ENCODE measurements around the gene OTOS.

Gene OTOS

DNA sequence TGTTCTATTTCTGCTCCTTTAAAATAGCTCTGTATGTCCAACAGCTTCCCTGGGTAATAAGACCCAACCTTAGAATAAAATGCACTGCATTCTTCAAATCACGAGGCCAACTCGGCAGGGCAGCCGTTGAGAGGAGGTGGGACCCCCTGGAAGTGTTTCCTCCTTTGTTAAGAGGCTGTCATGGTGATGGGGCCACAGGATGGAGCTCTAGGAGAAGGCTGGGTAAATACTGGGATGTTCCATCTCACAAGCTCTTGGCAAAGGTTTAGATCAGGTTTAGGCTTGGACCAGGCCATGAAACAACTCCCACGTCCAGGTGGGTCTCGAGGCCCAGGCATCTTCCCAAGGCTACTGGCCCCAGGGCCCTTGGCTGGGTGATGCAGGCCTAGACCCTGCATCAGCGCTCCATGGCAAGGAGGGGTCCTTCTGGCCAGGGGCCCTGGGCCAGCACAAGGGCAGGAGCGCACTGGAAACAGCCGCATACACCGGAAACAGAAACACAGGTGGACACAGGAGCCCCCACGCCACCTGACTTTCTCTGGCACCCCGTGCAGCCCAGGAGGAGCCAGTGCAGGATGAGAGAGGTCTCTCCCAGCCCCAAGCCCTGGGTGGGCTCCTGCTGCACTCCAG is 38.8 kb upstream of the OTOS start:
- Histone ChIP-seq H3K4me3 (ENCODE audit: low read length) (no peak overlapping the region), H3K9me3 (replicated peaks; ENCODE audit: low read length) (no peaks in the 10 kb centered on the region), H3K4me1 (ENCODE audit: control insufficient read depth, insufficient read depth, low read length) (no peaks in the 10 kb centered on the region), H3K4me2 (ENCODE audit: low read length) (no peak overlapping the region), H3K36me3 (ENCODE audit: insufficient read depth, low read length) (no peaks in the 10 kb centered on the region), H3K9ac (ENCODE audit: low read depth, low read length) (no peak overlapping the region), H3K27me3 (ENCODE audit: control insufficient read depth, insufficient read depth, low read length) (peaks cover 90% of the 10 kb centered on the region)

DNA sequence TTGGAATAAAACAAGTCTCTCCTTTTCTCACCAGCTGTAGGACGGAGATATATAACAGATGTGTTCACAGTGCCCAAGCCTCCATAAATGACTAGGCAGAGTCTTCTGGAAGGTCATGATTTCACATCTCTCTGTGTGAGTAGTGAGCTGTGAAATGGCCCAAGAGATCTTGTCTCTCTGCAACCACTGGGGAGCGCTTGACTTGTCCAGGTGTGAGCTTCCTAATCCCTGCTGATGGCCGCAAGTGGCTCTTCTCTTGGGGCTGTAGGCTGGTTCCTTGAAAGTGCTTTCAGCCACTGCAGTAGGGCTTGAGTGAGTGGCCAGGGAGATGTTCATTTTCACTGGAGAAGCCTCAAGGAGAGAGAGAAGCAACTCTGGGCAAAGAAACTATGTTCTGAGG is 38.1 kb upstream of the OTOS start:
- no peak overlapping the region for H3K4me2 ChIP-seq (ENCODE audit: low read length)
- H3K9ac ChIP-seq (ENCODE audit: low read depth, low read length), result no peak overlapping the region
- H3K27me3 ChIP-seq (ENCODE audit: control insufficient read depth, insufficient read depth, low read length), result peaks cover 95% of the 10 kb centered on the region
- H3K4me3 ChIP-seq (ENCODE audit: low read length), result no peak overlapping the region
- no peaks in the 10 kb centered on the region for H3K36me3 ChIP-seq (ENCODE audit: insufficient read depth, low read length)
- H3K4me1 ChIP-seq (ENCODE audit: control insufficient read depth, insufficient read depth, low read length), result no peaks in the 10 kb centered on the region
- no peaks in the 10 kb centered on the region for H3K9me3 ChIP-seq (replicated peaks; ENCODE audit: low read length)

DNA sequence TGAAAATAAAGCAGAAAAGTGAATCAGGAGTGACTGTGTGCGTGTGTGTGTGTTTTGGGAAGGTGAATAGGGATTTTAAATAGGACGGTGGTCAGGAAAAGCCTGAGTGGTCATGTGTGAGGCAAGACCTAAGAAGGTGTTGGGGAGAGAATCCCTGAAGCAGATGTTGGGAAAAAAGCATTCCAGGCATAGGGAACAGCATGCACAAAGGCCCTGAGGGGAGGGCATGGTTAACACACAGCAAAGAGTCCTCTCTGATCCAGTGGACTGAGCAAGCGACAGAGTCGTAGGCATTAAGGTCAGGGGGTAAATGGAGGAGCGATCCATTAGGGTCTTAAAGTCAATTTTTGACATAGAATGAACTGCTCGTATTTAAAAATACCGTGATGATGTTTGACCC is 34.0 kb upstream of the OTOS start:
- H3K4me1 ChIP-seq (ENCODE audit: control insufficient read depth, insufficient read depth, low read length), result no peaks in the 10 kb centered on the region
- no peak overlapping the region for H3K4me3 ChIP-seq (ENCODE audit: low read length)
- peaks cover 78% of the 10 kb centered on the region for H3K27me3 ChIP-seq (ENCODE audit: control insufficient read depth, insufficient read depth, low read length)
- no peaks in the 10 kb centered on the region for H3K9me3 ChIP-seq (replicated peaks; ENCODE audit: low read length)
- H3K4me2 ChIP-seq (ENCODE audit: low read length), result no peak overlapping the region
- no peaks in the 10 kb centered on the region for H3K36me3 ChIP-seq (ENCODE audit: insufficient read depth, low read length)
- H3K9ac ChIP-seq (ENCODE audit: low read depth, low read length), result no peak overlapping the region

DNA sequence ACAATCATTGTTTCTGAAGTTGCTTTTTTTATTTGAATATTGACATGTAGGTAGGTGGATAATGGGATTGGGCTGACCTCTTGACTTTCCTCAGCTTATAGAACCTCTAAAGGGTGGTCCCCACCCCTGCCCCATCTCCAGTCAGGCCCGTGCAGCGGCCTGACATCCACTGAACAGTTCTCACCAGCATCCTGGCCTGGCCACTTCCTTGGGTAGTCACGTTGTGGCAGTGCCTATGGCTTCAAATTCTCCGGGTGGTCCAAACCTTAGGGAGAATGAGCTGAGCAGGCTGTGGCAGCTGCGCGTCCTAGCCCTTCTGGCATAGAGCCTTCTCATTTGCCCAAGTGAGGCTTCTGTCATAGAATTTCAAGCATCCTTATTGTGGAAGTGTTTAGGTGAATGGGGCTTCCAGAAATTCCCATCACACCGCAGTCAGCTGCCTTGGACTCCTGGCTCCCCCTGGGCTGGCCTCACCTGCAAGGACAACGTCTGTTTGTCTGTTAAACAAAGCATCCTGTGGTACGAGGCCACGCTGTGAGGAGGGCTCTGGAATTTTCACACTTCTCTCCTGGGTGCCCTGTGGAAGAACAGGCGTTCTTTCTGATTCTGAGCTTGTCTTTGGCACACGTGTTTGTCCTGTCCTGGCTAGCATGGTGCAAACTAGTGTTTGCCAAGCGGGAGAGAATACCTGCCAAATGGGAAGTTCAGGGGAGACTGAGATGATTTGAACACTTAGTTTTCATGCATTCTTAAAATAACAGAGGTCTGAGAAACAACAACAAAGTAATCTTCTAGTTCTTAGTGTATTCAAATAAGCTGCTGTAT is 31.8 kb upstream of the OTOS start:
- Histone ChIP-seq H3K27me3 (ENCODE audit: control insufficient read depth, insufficient read depth, low read length) (peaks cover 63% of the 10 kb centered on the region), H3K9ac (ENCODE audit: low read depth, low read length) (no peak overlapping the region), H3K9me3 (replicated peaks; ENCODE audit: low read length) (no peaks in the 10 kb centered on the region), H3K4me3 (ENCODE audit: low read length) (no peak overlapping the region), H3K36me3 (ENCODE audit: insufficient read depth, low read length) (no peaks in the 10 kb centered on the region), H3K4me2 (ENCODE audit: low read length) (no peak overlapping the region), H3K4me1 (ENCODE audit: control insufficient read depth, insufficient read depth, low read length) (no peaks in the 10 kb centered on the region)

DNA sequence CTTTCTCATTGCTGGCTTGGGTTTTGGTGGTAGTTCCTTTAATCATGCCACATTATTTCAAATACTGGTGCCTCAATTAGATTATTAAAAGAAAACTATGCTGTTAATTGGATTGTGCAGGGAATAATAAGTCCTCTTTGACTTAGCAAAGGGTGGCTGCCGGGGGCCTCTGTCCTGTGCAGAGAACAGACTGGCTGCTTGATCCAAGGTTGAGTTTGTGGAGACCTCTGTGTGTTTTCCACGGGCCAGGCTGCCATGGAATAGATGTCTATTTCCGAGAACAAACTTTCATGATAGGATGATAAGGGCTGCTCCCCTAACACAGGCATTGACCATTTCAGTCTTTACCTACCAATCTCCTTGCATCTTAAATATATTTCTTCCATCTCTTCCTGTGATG is 30.4 kb upstream of the OTOS start:
- no peak overlapping the region for H3K4me3 ChIP-seq (ENCODE audit: low read length)
- no peaks in the 10 kb centered on the region for H3K9me3 ChIP-seq (replicated peaks; ENCODE audit: low read length)
- H3K9ac ChIP-seq (ENCODE audit: low read depth, low read length), result no peak overlapping the region
- no peaks in the 10 kb centered on the region for H3K4me1 ChIP-seq (ENCODE audit: control insufficient read depth, insufficient read depth, low read length)
- H3K36me3 ChIP-seq (ENCODE audit: insufficient read depth, low read length), result no peaks in the 10 kb centered on the region
- H3K27me3 ChIP-seq (ENCODE audit: control insufficient read depth, insufficient read depth, low read length), result peaks cover 51% of the 10 kb centered on the region
- no peak overlapping the region for H3K4me2 ChIP-seq (ENCODE audit: low read length)

DNA sequence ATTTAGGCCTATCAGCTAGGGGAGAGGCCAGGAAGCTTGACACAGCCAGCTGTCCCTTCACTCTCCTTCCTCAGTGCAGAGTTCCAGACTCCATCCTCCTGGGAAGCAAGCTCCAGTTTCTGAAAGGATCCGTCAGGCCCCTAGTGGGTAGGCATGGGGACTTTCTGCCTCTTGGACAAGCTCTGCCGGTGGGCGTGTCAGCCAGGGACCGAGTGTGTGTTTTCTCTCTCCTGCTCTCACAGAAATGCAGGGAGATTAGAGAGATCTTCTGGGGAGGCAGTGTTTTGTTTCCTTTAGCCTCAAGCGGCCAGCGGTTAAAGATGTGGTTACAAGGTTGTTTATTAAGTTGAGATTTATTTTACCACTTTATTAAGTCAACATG is 29.9 kb upstream of the OTOS start:
- H3K9ac ChIP-seq (ENCODE audit: low read depth, low read length), result no peak overlapping the region
- no peak overlapping the region for H3K4me3 ChIP-seq (ENCODE audit: low read length)
- H3K4me2 ChIP-seq (ENCODE audit: low read length), result no peak overlapping the region
- no peaks in the 10 kb centered on the region for H3K4me1 ChIP-seq (ENCODE audit: control insufficient read depth, insufficient read depth, low read length)
- no peaks in the 10 kb centered on the region for H3K9me3 ChIP-seq (replicated peaks; ENCODE audit: low read length)
- no peaks in the 10 kb centered on the region for H3K36me3 ChIP-seq (ENCODE audit: insufficient read depth, low read length)
- H3K27me3 ChIP-seq (ENCODE audit: control insufficient read depth, insufficient read depth, low read length), result peaks cover 47% of the 10 kb centered on the region

DNA sequence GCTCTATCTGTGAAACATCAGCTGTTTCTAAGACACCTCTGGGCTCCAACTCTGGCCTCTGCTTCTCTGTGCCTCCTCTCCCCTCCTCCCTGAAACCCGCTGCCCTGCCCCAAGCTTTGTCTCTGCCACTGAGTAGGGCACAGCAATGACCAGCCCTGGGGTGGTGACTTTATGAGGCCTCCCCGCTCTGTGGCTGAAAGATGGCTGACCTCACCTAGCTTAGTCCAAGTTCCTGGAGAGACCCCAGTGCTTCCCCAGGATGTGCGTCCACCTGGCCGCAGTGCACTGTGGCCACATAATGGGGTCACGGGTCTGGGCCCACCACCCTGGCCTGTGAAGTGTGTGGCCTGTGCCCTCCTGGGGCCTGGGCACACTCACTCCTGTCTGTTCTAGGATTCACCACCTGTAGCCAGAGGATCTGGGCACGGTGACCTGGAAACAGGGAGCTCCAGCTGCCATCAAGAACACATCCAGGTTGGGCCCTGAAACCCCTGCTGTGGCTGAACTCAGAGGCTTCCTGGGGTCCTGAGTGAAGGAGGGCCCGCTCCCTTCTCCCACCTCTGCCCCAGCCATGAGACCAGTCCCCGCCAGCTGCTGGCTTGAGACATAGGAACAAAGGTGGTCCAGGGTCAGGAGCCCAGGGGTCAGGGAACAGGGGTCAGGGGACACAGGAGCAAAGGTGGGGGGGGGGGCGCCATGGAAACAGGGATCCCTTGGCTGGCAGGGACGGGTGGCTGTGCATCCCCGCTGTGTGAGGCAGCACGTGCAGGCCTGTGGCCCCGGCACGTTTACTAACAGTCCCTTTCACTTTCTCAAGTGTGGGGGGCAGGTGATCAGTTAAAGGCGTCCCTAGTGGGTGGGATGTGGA is 29.3 kb upstream of the OTOS start:
- H3K4me2 ChIP-seq (ENCODE audit: low read length), result no peak overlapping the region

DNA sequence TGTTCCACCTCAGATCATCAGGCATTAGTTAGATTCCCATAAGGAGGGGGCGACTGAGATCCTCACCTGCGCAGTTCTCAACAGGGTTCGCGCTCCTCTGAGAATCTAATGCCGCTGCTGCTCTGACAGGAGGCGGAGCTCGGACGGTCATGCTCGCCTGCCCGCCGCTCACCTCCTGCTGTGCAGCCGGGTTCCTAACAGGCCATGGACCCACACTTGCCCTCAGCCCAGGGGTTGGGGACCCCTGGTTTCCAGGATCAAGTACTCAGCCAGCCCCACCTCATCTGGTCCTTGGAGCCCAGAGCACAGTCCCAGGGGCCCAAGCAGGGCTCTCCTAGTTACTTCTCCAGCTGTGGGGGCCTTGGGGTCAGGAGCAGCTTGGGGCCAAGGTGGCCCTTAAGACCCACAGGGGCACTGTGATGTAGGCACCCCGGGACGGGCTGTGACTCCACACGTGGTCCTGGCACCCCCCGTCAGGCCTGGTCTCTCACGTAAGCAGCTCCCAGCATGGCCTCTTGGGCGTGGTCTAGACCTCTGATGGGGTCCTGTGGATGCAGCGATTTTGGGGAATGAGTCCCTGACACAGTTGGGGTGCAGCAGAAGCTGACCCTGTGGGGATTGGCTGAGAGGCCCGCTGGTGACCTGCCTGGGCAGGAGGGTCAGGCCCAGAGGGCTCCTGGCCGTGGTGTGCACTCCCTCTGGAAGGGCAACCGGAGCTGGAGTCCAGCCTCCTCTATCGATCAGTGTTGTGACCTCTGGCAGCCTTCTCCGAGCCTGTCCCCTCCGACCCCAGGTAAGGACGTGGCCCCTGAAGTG is 28.3 kb upstream of the OTOS start:
- no peak overlapping the region for H3K9ac ChIP-seq (ENCODE audit: low read depth, low read length)
- no peaks in the 10 kb centered on the region for H3K4me1 ChIP-seq (ENCODE audit: control insufficient read depth, insufficient read depth, low read length)
- peaks cover 31% of the 10 kb centered on the region for H3K27me3 ChIP-seq (ENCODE audit: control insufficient read depth, insufficient read depth, low read length)
- H3K36me3 ChIP-seq (ENCODE audit: insufficient read depth, low read length), result no peaks in the 10 kb centered on the region
- H3K4me3 ChIP-seq (ENCODE audit: low read length), result no peak overlapping the region
- no peak overlapping the region for H3K4me2 ChIP-seq (ENCODE audit: low read length)
- H3K9me3 ChIP-seq (replicated peaks; ENCODE audit: low read length), result no peaks in the 10 kb centered on the region

More for the DNA sequence above, 29.3 kb upstream of the OTOS start:
- Histone ChIP-seq H3K4me3 (ENCODE audit: low read length) (no peak overlapping the region), H3K36me3 (ENCODE audit: insufficient read depth, low read length) (no peaks in the 10 kb centered on the region), H3K9me3 (replicated peaks; ENCODE audit: low read length) (no peaks in the 10 kb centered on the region), H3K4me1 (ENCODE audit: control insufficient read depth, insufficient read depth, low read length) (no peaks in the 10 kb centered on the region), H3K27me3 (ENCODE audit: control insufficient read depth, insufficient read depth, low read length) (peaks cover 41% of the 10 kb centered on the region), H3K9ac (ENCODE audit: low read depth, low read length) (no peak overlapping the region)

DNA sequence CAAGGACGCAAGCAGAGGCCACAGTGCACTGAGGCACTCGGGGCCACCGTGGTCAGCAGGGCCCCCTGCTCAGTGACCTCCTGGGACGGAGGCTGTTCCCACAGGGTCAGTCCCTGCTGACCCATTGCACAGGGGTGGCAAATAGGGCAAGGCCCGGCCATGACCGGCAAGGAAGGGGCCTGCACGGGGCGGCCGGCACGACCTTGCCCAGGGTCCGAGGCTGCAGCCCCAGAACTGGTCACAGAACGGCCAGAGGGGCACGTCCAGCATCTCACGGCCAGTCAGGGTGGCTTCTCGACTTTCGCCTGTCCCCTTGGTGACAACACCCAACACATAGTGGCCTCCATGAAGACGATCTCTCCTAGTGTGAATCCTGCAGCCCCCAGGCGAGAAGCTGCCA is 27.6 kb upstream of the OTOS start:
- Histone ChIP-seq H3K27me3 (ENCODE audit: control insufficient read depth, insufficient read depth, low read length) (peaks cover 29% of the 10 kb centered on the region), H3K9ac (ENCODE audit: low read depth, low read length) (no peak overlapping the region), H3K4me3 (ENCODE audit: low read length) (no peak overlapping the region), H3K9me3 (replicated peaks; ENCODE audit: low read length) (no peaks in the 10 kb centered on the region), H3K4me2 (ENCODE audit: low read length) (no peak overlapping the region), H3K4me1 (ENCODE audit: control insufficient read depth, insufficient read depth, low read length) (no peaks in the 10 kb centered on the region), H3K36me3 (ENCODE audit: insufficient read depth, low read length) (no peaks in the 10 kb centered on the region)

DNA sequence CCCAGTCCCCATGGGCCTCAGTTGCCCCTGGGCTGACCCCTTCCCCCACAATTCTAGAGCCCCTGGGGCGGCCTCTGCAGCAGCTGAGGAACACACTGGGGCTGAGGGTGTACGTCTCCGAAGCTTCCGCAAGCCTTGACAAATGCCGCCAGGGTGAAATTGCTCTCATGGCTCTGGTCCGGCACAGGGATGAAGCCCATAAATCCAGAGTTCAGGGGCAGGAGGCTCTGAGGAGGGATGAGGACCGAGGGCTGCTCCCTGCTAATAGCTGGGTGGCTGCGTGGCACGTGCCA is 27.1 kb upstream of the OTOS start:
- no peak overlapping the region for H3K9ac ChIP-seq (ENCODE audit: low read depth, low read length)
- H3K4me3 ChIP-seq (ENCODE audit: low read length), result no peak overlapping the region
- H3K9me3 ChIP-seq (replicated peaks; ENCODE audit: low read length), result no peaks in the 10 kb centered on the region
- no peaks in the 10 kb centered on the region for H3K36me3 ChIP-seq (ENCODE audit: insufficient read depth, low read length)
- no peak overlapping the region for H3K4me2 ChIP-seq (ENCODE audit: low read length)
- peaks cover 23% of the 10 kb centered on the region for H3K27me3 ChIP-seq (ENCODE audit: control insufficient read depth, insufficient read depth, low read length)
- H3K4me1 ChIP-seq (ENCODE audit: control insufficient read depth, insufficient read depth, low read length), result no peaks in the 10 kb centered on the region
